ENCODE results near the gene PCBD1.

PCBD1 gene

DNA sequence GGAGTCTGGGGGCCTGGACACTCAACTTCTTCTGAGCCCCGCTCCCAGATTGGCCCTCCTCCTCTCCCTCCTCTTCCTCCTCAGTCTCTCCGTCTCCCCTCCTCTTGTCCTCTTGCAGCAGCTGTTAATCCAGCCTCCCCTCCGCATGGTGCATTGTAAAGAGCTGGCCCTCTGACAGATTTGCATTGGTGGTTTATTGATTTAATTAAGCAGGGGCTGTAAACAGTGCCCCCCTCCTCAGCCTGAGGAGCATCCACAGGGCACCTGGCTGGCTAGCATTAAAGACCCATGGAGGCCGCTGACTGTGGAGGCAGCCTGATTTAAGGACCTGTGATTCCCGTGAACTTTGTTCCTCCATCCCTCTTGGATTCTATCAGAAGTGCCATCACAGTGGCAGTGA, 28.9 kb upstream of the PCBD1 start:
- DNase-seq, result no peak

DNA sequence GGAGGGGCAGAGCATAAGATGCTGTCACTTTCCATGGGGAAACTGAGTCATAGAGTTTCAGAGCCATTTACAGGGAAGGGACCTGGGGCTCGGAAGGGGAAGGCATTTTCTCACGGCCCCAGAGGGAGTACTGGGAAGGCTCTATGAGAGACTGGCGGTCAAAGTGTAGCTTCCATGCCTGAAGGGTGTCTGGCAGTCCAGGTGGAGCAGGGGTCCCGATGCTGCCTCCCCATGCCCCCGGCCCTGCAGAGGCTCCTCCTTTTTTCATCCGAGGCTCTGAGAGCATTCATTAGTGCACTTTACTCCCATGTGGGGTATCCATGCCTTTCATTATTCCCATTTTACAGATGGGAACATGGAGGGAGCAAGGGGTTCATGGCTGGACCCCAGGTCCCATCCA, 27.9 kb upstream of the PCBD1 start:
- DNase-seq, result no peak

DNA sequence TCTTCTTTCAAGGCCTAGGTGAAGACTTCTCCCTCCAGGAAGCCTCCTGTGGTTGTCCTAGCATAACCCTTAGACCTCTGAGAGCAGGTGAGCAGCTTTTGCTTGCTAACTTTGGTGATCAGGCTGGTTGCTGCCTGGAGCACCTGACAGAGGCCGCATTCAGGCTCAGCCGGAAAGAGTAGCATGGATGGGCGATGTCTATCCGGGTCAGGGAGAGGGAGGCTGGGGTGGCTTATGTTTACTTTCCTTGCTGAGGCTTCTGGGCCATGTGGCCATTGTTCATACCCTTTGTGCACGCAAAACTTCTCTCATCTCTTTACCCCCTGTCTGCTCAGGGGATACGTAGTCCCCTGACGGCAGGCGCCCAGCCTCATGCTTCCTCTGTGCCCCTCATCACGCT, 27.4 kb upstream of the PCBD1 start:
- DNase-seq, result no peak

DNA sequence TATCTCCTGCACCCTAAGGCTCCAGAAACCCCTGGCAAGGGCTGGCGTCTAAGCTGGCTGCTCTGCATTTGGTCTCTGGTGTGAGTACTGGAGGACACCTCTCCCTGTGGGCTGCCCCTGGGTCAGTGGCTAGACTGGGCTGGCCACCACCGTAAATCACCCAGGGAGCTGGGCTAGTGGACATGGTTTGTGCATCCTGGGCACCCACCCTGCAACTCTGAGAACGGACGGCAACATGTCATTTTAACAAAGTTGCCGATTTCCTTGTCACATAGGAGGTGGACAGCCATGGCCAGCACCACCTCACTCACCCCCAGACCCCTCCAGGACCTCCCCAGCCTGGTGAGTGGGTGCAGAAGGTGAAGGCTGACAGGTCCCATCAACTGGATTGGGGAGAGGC, 26.8 kb upstream of the PCBD1 start:
- DNase-seq, result no peak

DNA sequence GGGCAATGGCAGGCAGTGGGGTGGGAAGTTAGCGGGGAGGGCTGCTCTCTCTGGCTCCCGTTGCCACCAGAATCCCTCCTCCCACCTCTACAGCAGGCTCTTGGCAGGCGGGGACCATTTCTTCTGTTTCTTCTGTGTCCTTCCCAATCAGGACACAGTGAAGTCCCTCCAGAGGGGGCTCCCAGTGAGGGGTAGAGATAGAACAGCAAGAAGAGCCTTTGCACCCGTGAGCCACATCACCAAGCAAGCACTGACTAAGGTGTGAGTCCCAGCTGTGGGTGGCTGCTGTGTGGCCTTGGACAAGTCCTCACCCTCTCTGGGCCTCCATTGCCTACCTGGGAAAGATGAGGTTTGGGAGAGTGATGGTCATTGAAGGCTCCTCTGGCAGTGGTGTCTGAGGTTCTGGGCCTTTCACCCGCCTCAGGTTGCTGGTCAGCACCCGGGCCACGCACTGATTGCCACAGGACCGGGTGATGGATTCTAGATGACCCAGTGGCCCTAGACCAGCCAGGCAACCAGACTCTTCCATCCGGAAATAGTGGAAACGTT, 26.0 kb upstream of the PCBD1 start:
- no peak for DNase-seq

DNA sequence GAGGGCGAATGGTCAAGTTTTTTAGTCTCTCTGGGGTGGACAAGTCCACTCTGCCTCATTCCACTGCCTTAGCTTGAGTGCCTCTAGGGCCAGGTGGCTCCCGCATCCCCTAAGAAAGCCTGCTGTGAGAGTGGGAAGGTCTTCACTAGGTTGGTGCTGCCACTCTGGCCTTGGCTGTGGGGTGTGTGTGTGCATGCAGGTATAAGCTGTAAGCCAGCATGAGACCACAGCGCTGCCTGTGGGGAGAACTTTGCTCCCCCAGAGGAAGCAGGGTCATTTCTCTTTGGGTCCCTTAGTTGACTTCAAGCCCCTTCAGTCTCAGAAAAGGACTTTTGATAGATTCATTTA, 25.5 kb upstream of the PCBD1 start:
- DNase-seq, result no peak

DNA sequence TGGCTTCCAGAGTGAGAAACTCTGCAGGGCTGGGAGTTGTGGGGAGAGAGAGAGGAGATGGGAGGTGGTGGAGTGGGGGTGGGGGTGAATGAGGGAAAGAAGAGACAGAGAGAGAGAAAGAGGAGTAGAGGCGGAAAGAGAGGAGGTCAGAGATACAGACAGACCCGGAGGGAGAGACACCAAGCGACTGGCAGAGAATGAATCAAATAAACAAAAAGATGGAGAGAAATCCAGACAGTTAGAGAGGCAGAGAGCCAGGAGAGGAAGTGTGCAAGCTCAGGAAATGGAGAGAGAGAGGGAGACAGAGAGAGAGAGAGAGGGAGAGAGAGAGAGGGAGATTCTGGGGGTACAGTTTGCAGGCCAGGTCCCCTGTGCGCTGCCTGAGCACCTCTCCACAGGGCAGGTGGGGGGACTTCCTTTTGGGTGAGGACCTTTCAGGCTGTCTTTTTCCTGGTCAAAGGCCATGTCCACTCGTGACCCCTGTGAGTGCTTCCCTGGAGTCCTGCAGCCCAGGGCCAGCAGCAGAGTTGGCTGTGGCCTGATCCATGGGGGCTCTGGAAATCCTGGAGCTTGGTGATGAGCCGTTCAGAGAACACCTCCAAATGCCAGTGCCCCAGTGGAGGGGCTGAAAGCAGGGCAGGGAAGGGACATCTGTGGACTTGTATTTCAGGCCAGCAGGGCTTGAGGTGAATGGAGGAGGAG, 25.0 kb upstream of the PCBD1 start:
- DNase-seq, result no peak

DNA sequence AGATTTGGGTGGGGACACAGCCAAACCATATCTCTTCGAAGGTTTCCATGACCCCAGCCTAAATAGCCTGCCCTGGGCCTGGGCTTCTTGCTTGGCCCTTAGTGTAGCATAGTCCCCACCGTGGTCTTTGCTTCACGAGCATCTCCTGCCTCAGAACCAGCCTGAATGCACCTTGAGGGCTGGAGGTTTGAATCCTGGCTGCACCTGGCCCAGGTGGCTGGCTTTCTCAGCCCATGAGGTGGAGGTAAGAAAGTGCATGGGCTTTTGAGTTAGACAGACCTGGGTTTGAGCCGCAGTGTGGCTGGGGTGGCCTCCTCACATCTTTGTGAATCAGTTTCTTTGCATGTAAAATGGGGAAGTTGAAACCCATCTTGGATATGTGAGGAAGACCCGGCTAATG, 24.2 kb upstream of the PCBD1 start:
- no peak for DNase-seq

GRCh38 chr10:70911386-70911785, 23.0 kb upstream of the PCBD1 start:
- no peak for DNase-seq

- DNase-seq, result no peak
These were observed 22.3 kb upstream of the PCBD1 start for GRCh38 chr10:70910486-70911341.

DNA sequence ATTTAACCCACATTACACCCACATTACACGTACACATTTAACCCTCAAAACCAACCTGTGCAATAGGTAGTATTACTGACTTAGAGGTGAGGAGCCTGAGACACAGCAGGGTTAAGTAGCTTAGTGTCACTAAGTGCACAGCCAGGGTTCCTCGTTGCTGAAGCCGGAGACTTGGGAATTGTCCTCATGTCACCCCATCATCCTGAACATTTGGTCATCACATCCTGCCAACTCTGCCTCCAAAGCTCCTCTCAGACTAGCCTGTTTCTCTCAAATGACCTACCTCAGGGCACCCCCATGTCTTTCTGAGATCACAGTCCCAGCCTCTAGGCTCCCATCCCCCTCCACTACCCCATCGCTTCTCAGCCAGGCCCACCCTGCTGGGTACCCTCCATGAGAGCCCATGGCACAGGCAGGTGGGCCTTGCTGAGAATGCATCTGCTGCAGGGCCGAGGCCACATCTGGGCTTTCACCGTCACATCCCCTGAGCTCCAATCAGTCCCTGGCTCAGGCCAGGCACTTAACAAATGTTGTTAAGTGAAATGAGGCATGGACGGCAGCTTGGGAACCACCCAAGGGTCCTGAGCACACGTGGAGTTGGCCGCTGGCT, 21.1 kb upstream of the PCBD1 start:
- DNase-seq, result no peak

- no peak for DNase-seq
These were observed 20.3 kb upstream of the PCBD1 start for GRCh38 chr10:70908406-70909296.

- no peak for DNase-seq
These were observed 19.5 kb upstream of the PCBD1 start for GRCh38 chr10:70907637-70908405.

GRCh38 chr10:70906953-70907636, 18.7 kb upstream of the PCBD1 start:
- no peak for DNase-seq

GRCh38 chr10:70906031-70906783, 17.8 kb upstream of the PCBD1 start:
- DNase-seq, result no peak

DNA sequence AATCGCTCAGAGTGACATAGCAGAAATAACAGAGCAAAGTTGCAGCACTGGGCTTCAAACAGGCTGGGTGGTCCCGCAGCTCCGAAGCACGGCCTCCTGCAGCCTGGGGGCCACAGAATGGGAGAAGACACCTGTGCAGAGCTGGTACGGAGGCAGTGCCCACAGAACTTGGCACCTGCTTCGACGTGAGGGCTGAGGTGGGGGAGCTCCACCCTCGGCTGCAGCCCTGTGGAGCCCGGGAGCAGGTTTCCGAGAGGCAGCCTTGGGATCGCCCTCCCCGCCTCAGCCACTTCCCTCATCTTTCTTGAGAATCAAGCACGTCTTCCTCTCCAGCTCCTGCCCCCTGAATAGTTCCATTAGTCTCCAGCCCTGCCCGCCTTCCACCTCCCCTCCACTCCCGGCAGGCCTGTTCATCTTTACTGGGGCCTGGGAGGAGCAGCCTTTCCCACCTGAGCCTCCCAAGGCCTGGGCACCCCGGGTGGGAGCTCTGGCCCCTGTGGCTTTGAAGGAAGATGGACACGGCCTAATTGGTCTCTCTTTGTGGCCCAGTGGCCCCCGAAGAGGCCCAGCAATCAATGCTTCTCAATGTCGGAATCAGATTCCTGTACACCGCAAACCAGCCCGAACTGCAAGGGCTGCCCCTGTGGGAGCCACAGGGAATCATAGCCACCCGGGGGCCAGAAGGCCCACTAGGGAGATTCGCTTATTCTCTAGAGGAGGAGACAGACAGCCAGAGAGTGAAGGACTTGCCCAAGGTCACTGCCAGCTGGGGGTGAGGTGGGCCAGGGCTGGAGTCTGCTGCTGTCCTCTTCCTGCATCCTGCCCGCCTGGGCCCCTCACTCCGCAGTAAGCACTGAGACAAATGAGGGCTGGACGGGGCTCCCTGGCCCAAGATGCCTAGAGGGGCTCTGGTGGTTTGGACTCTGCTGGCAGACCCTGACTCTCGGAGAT, 17.0 kb upstream of the PCBD1 start:
- no peak for DNase-seq

DNA sequence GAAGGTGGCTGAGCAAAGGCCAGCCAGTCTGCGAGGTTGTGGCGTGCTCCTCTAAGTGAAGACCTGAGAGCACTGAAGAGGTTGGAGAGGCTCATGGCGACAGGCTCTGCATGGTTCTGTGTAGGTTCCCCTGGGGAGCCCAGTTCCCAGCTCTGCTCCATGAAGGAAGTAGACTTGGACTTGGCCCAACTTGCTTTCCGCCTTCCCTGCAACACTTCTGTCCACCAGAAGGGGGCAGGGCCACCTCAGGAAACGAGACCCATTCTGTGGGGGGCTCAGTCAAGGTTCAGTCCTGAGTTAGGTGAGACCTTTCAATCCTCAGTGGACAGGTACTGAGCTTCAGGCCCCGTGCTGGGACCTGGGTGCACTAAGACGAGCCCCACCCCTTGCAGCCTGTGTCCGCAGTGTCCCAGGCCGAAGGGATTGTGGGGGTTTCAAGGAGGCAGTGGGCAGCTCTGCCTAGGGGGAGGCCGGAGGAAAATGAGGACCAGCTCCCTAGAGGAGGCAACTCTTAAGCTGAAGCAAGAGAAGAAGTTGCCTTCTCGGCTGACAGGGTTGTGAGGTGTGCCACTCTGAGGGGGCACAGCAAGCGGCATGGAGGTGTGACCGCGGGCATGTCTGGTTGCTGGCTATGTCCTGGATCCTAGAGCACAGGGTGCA, 15.0 kb upstream of the PCBD1 start:
- DNase-seq, result no peak

GRCh38 chr10:70902661-70903261, 14.4 kb upstream of the PCBD1 start:
- DNase-seq, result no peak
